Tibial artery (tissue), 4 donors: Measurements from ENCODE around the gene NPFFR1.

ENCODE experiments used
- DNase-seq, 2 donors: peaks; one replicate each; pipeline ENCODE4 v3.0.0-alpha.2; 2019
- H3K27ac ChIP-seq, 2 donors: fragments of 200-600 bp; sonication (generic) in 1 of 2; 1 replicate in 1 of 2; 2 replicates in 1 of 2; pipeline ENCODE4 v1.5.1; 2018 to 2019; ENCODE audit warnings: mild to moderate bottlenecking in 1 of 2
- H3K27me3 ChIP-seq, 2 donors: fragments of 200-600 bp; sonication (generic) in 1 of 2; one replicate each; pipeline versions ENCODE4 v1.5.1 to v1.6.0; 2016 to 2019
- H3K36me3 ChIP-seq, 3 donors: fragments of 200-600 bp; sonication (generic) in 2 of 3; one replicate each; pipeline ENCODE4 v1.5.1; 2016 to 2019; ENCODE audit warnings: mild to moderate bottlenecking in 2 of 3
- H3K4me1 ChIP-seq, 4 donors: fragments of 200-600 bp; sonication (generic) in 2 of 4; 1 replicate in 3 of 4; 2 replicates in 1 of 4; pipeline ENCODE4 v1.5.1; 2016 to 2019
- H3K4me3 ChIP-seq, 2 donors: fragments of 200-600 bp; sonication (generic) in 1 of 2; 1 replicate in 1 of 2; 2 replicates in 1 of 2; pipeline ENCODE4 v1.5.1; 2018 to 2019; ENCODE audit warnings: mild to moderate bottlenecking in 2 of 2
- H3K9me3 ChIP-seq, 3 donors: fragments of 200-600 bp; sonication (generic) in 1 of 3; one replicate each; pipeline ENCODE4 v1.5.1; 2016 to 2019
- intact Hi-C: fragments of 100-400 bp; cut with DNase I; formaldehyde crosslinking; loops from one replicate; pipeline ENCODE4 v1.15.0; 2023; ENCODE audit warnings: low total_unique reads
- TF ChIP-seq, protein P1 (sequence below), 2 experiments: fragments of 200-600 bp in 1 of 2; fragments of 450-650 bp in 1 of 2; IDR thresholded peaks; one replicate each; pipeline ENCODE4 v1.5.1; 2017 to 2019; ENCODE audit warnings: antibody characterized with exemption in 2 of 2, mild to moderate bottlenecking in 1 of 2, moderate library complexity in 1 of 2

NPFFR1 gene

DNA sequence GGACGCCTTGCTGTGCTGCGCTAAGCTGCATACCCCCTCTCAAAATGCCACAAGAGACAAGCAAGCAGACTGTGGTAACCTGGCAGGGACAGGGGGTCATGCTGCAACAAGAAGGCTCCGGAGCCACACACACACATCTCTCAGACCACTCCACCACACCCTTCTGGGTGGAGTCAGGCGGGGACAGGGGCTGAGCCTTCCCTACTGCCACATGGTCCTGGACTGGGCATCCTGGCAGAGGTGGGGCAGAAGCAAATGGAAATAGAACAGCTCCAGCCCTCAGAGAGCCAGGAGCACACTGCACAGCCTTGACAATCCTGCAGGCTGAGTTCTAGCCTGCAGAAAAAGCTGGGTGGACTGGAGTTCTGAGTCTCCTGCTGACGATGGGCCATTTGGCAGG is 28.4 kb upstream of the NPFFR1 start:
- no peak overlapping the region for H3K4me3 ChIP-seq
- no peaks in the 10 kb centered on the region for H3K4me1 ChIP-seq
- no peak overlapping the region for H3K27ac ChIP-seq
- TF ChIP-seq, protein P1, sequence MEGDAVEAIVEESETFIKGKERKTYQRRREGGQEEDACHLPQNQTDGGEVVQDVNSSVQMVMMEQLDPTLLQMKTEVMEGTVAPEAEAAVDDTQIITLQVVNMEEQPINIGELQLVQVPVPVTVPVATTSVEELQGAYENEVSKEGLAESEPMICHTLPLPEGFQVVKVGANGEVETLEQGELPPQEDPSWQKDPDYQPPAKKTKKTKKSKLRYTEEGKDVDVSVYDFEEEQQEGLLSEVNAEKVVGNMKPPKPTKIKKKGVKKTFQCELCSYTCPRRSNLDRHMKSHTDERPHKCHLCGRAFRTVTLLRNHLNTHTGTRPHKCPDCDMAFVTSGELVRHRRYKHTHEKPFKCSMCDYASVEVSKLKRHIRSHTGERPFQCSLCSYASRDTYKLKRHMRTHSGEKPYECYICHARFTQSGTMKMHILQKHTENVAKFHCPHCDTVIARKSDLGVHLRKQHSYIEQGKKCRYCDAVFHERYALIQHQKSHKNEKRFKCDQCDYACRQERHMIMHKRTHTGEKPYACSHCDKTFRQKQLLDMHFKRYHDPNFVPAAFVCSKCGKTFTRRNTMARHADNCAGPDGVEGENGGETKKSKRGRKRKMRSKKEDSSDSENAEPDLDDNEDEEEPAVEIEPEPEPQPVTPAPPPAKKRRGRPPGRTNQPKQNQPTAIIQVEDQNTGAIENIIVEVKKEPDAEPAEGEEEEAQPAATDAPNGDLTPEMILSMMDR (IDR thresholded peaks at IDR 0.05), result no peak
- DNase-seq, result no peak
- intact Hi-C loops, result no loop called here
- H3K9me3 ChIP-seq, result no peaks in the 10 kb centered on the region
- no peaks in the 10 kb centered on the region for H3K36me3 ChIP-seq
- no peaks in the 10 kb centered on the region for H3K27me3 ChIP-seq

DNA sequence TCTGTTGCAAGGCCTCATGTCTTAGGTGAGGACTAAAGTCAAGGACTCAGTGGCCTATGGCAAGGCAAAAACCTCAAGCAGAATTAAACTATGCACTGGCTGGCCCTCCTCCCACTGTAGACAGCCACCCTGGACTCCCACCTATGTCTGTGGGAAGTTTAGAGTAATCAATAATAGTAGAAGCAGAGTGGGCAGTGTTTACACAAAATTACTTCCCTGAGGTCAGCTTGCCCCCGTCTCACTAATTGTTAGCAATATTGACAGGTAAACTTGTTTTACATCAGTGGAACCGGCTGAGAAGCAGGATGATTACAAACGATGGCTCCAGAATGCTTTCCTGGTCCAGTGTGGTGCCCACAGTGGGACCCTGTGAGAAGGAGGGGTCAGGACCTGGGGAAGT is 27.9 kb upstream of the NPFFR1 start:
- Histone ChIP-seq H3K27me3 (no peaks in the 10 kb centered on the region), H3K9me3 (no peaks in the 10 kb centered on the region), H3K36me3 (no peaks in the 10 kb centered on the region), H3K4me3 (no peak overlapping the region), H3K27ac (no peak overlapping the region), H3K4me1 (no peaks in the 10 kb centered on the region)
- no peak for DNase-seq
- intact Hi-C loops, result no loop called here
- TF ChIP-seq, protein P1 (IDR thresholded peaks at IDR 0.05), result no peak

DNA sequence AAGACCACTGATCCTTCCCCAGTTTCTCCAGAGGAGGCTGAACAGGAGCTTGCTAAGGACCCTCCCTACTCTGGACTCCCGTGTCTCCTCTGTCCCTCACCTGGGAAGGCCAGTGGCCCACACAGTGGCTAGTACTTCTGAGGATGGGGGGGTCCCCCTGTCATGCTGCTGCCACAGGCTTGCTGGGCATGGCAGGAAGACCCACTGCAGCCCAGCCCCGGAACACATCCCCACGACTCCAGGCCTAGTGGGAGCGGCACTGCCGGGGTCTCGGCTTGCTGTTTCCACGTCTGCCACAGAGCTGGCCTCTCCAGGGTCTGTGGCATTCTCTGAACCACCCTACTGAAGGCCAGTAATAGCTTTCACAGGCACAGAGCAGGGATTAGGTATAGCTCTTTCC is 25.9 kb upstream of the NPFFR1 start:
- Histone ChIP-seq H3K27me3 (no peaks in the 10 kb centered on the region), H3K27ac (no peak overlapping the region), H3K4me3 (no peak overlapping the region), H3K4me1 (no peaks in the 10 kb centered on the region), H3K9me3 (no peaks in the 10 kb centered on the region), H3K36me3 (no peaks in the 10 kb centered on the region)
- TF ChIP-seq, protein P1 (IDR thresholded peaks at IDR 0.05), result no peak
- DNase-seq, result no peak
- intact Hi-C loops, result no loop called here

DNA sequence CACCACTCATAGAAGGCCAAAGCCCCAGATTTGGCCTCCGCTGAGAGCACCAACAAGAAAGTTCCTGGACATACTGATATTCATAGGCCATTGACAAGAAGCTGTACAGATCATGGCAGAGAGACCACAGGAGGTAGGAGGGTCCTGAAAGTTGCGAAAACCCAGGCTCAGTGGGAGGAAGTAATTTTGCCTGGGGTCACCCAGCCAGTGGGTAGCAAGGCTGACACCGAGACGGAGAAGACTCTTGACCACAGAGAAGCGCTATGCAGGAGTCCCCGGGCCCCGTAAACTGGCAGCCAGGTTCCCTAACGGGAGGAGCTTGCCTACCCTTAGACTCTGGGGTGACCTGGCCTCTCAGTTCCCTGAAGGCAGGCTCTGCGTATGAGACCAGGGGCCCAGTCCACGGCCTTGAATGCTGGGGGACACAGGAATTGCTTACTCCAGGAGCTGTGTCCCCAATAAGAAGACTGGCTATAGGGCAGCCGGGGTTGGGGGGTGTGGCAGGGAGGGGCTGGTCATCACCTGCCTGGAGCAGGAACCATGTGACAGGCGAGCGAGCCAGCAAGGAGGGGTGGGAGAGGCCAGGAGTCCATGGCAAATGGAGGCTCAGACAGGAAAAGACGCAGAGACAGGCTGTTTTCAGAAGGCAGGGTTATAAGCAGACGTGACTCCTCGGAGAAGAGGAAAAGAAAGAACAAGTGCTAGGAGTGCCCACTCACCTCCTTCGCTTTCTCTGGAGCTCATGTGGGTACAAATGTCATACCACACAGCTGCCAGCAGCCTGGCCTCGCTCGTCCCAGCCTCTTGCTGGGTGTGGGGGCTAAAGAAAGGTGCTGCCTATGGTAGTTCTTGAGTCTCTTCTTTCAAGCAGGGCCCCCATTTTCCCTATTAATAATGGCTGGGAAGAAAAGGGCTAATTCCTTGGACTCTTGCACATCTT is 24.6 kb upstream of the NPFFR1 start:
- H3K36me3 ChIP-seq, result no peaks in the 10 kb centered on the region
- H3K4me3 ChIP-seq, result no peak overlapping the region
- H3K27me3 ChIP-seq, result no peaks in the 10 kb centered on the region
- no peaks in the 10 kb centered on the region for H3K9me3 ChIP-seq
- no peaks in the 10 kb centered on the region for H3K4me1 ChIP-seq
- DNase-seq, result no peak
- TF ChIP-seq, protein P1 (IDR thresholded peaks at IDR 0.05), result no peak
- no peak overlapping the region for H3K27ac ChIP-seq
- intact Hi-C loops, result no loop called here

DNA sequence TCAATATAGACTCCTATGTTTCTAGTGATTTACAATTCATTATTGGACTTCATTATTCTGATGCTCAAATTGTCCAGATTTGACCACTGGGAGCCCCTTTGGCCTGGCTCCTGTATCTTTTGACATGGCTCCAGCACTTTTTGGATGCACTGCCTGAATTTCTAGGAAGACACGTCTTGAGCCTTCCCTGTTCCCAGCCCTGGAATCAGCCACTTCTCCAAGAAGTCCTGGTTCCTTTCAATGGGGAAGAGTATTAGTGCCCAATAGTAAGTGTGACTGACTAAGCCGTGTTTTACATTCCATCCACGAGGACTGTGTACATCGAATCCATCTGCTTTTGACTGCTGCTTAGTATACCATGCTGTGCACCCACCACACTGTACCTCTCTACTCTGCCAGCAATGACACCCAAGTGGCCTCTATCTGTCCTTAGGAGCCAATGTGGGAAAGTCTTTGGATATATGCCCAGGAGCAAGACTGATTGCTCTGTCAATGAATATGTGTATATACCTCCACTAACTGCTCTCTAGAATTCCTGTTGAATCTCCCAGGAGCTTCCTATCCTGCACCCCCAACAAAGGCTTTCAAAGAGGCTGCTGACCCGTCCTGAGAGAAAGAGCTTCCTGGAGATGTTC is 23.2 kb upstream of the NPFFR1 start:
- TF ChIP-seq, protein P1 (IDR thresholded peaks at IDR 0.05), result no peak
- no peaks in the 10 kb centered on the region for H3K4me1 ChIP-seq
- intact Hi-C loops, result no loop called here
- no peaks in the 10 kb centered on the region for H3K9me3 ChIP-seq
- no peaks in the 10 kb centered on the region for H3K36me3 ChIP-seq
- H3K27ac ChIP-seq, result no peak overlapping the region
- no peak overlapping the region for H3K4me3 ChIP-seq
- no peak for DNase-seq
- H3K27me3 ChIP-seq, result no peaks in the 10 kb centered on the region
